H1 (cell line): ENCODE measurements around the gene ZBTB4. TPM values are rescaled to one million over a fixed set of nuclear protein-coding genes. Genes with fewer than 3 reads are reported as not detected.
A peak's percentile ranks its signal among the peaks of the same experiment; 100 is the strongest.

Source experiments
- CTCF ChIA-PET: fragments of 300-600 bp; sonication (Branson Sonifier 250); formaldehyde crosslinking; loops from one replicate; lab custom pipeline; 2021; ENCODE audit not compliant: partially characterized antibody; lab: Charles Lee
- POLR2A ChIA-PET: fragments of 300-600 bp; sonication (Branson Sonifier 250); formaldehyde crosslinking; loops from one replicate; lab custom pipeline; 2021; ENCODE audit warnings: inconsistent platforms; ENCODE audit not compliant: partially characterized antibody; lab: Charles Lee
- DNase-seq, 2 experiments: peaks; one replicate each; pipeline versions ENCODE4 v3.0.0 to v3.0.0-alpha.2; 2010 to 2022; ENCODE audit warnings: low spot score in 2 of 2, low read depth in 1 of 2, mixed read lengths in 1 of 2
- FAIRE-seq: peaks from 2 replicates; lab custom pipeline; 2011; peaks lifted over from hg19 to GRCh38; lab: Jason Lieb, UNC
- H2AFZ ChIP-seq: 2 replicates; pipeline ENCODE4 v1.8.1; 2012; ENCODE audit warnings: low read length, inconsistent platforms
- H2AK5ac ChIP-seq: 2 replicates; pipeline ENCODE4 v1.6.1; 2013; ENCODE audit warnings: low read depth, low read length
- H2BK120ac ChIP-seq: replicated peaks from 2 replicates; pipeline ENCODE3; 2013; ENCODE audit warnings: low read depth, low read length, inconsistent platforms
- H2BK12ac ChIP-seq: 2 replicates; pipeline ENCODE4 v1.6.1; 2013; ENCODE audit warnings: low read depth, low read length
- H2BK15ac ChIP-seq: 2 replicates; pipeline ENCODE4 v1.6.1; 2013; ENCODE audit warnings: low read length
- H2BK20ac ChIP-seq: 2 replicates; pipeline ENCODE4 v1.6.1; 2013; ENCODE audit warnings: low read length
- H2BK5ac ChIP-seq: 2 replicates; pipeline ENCODE4 v1.6.1; 2013; ENCODE audit warnings: low read depth, low read length
- H3K14ac ChIP-seq: 2 replicates; pipeline ENCODE4 v1.6.1; 2013; ENCODE audit warnings: inconsistent platforms; ENCODE audit not compliant: insufficient read length
- H3K18ac ChIP-seq: 2 replicates; pipeline ENCODE4 v1.6.1; 2013; ENCODE audit warnings: low read length; ENCODE audit errors: extremely low read depth
- H3K23ac ChIP-seq: 2 replicates; pipeline ENCODE4 v1.6.1; 2013; ENCODE audit warnings: inconsistent platforms; ENCODE audit not compliant: insufficient read length
- H3K23me2 ChIP-seq: 2 replicates; pipeline ENCODE4 v1.6.1; 2013; ENCODE audit warnings: low read depth, low read length
- H3K27ac ChIP-seq: 2 replicates; pipeline ENCODE4 v1.6.1; 2011; ENCODE audit warnings: low read depth, low read length, inconsistent platforms
- H3K27me3 ChIP-seq, 4 experiments: replicated peaks in 1 of 4; 1 replicate in 1 of 4; 2 replicates in 3 of 4; pipeline versions ENCODE4 v1.6.1 to v1.8.1; 2011 to 2013; ENCODE audit warnings: low read length in 3 of 4, mild to moderate bottlenecking in 3 of 4, inconsistent platforms in 2 of 4, mixed read lengths in 2 of 4, moderate library complexity in 1 of 4; ENCODE audit not compliant: control insufficient read depth in 3 of 4, insufficient read depth in 3 of 4; ENCODE audit errors: extremely low read depth in 1 of 4
- H3K36me3 ChIP-seq, 4 experiments: 2 replicates each; pipeline versions ENCODE4 v1.6.1 to v1.8.1; 2011 to 2013; ENCODE audit warnings: mild to moderate bottlenecking in 4 of 4, low read length in 3 of 4, moderate library complexity in 2 of 4, control low read depth in 1 of 4, inconsistent platforms in 1 of 4; ENCODE audit not compliant: insufficient read depth in 4 of 4, control insufficient read depth in 2 of 4
- H3K4ac ChIP-seq: replicated peaks from 2 replicates; pipeline ENCODE3; 2013; ENCODE audit warnings: low read length, low read depth, mixed read lengths, inconsistent platforms; ENCODE audit not compliant: insufficient read length
- H3K4me1 ChIP-seq, 4 experiments: replicated peaks in 1 of 4; 1 replicate in 1 of 4; 2 replicates in 3 of 4; pipeline versions ENCODE4 v1.6.1 to v1.8.1; 2011 to 2013; ENCODE audit warnings: low read length in 3 of 4, inconsistent platforms in 2 of 4, mixed read lengths in 1 of 4; ENCODE audit not compliant: insufficient read depth in 4 of 4, control insufficient read depth in 3 of 4
- H3K4me2 ChIP-seq, 2 experiments: 2 replicates each; pipeline versions ENCODE4 v1.6.1 to v1.8.1; 2011 to 2013; ENCODE audit warnings: low read depth in 2 of 2, low read length in 2 of 2, control low read depth in 1 of 2, inconsistent platforms in 1 of 2, mild to moderate bottlenecking in 1 of 2; ENCODE audit not compliant: insufficient read depth in 1 of 2
- H3K4me3 ChIP-seq, 4 experiments: fragments of 200-600, 300-600 bp in 1 of 4; sonication (generic), shearing (Covaris generic), sonication (Bioruptor Twin) in 1 of 4; 2 replicates each; pipeline versions ENCODE4 v1.5.1 to v1.8.1; 2011 to 2016; ENCODE audit warnings: low read length in 4 of 4, low read depth in 3 of 4, control low read depth in 2 of 4, inconsistent platforms in 2 of 4, mild to moderate bottlenecking in 2 of 4, mixed read lengths in 1 of 4, moderate library complexity in 1 of 4; ENCODE audit not compliant: insufficient read depth in 2 of 4; ENCODE audit errors: extremely low read depth in 1 of 4
- H3K56ac ChIP-seq: replicated peaks from 2 replicates; pipeline ENCODE3; 2013; ENCODE audit warnings: low read depth, mild to moderate bottlenecking, mixed read lengths, low read length, inconsistent platforms; ENCODE audit not compliant: insufficient read length
- H3K79me1 ChIP-seq: 2 replicates; pipeline ENCODE4 v1.6.1; 2013; ENCODE audit warnings: low read depth, low read length, control low read depth
- H3K79me2 ChIP-seq, 2 experiments: 2 replicates each; pipeline versions ENCODE4 v1.6.1 to v1.8.1; 2012 to 2013; ENCODE audit warnings: low read length in 2 of 2, mild to moderate bottlenecking in 2 of 2, inconsistent platforms in 1 of 2; ENCODE audit not compliant: insufficient read depth in 2 of 2, control insufficient read depth in 1 of 2
- H3K9ac ChIP-seq, 4 experiments: replicated peaks in 1 of 4; 1 replicate in 1 of 4; 2 replicates in 3 of 4; pipeline versions ENCODE4 v1.6.1 to v1.8.1; 2011 to 2013; ENCODE audit warnings: low read depth in 3 of 4, low read length in 3 of 4, control low read depth in 2 of 4, mild to moderate bottlenecking in 2 of 4, moderate library complexity in 2 of 4, inconsistent platforms in 1 of 4; ENCODE audit errors: extremely low read depth in 1 of 4
- H3K9me3 ChIP-seq, 2 experiments: 2 replicates each; pipeline versions ENCODE4 v1.6.1 to v1.8.1; 2012 to 2013; ENCODE audit warnings: mild to moderate bottlenecking in 2 of 2, moderate library complexity in 2 of 2, control low read depth in 1 of 2, inconsistent platforms in 1 of 2, low read depth in 1 of 2, low read length in 1 of 2, mixed read lengths in 1 of 2; ENCODE audit not compliant: insufficient read depth in 2 of 2
- H4K20me1 ChIP-seq, 2 experiments: replicated peaks in 1 of 2; 2 replicates each; pipeline versions ENCODE3 to v1.8.1; 2011 to 2013; ENCODE audit warnings: inconsistent platforms in 2 of 2, low read length in 2 of 2, mild to moderate bottlenecking in 1 of 2; ENCODE audit not compliant: insufficient read depth in 2 of 2, control insufficient read depth in 1 of 2
- H4K5ac ChIP-seq: 2 replicates; pipeline ENCODE4 v1.6.1; 2013; ENCODE audit warnings: low read length, low read depth, mixed read lengths, inconsistent platforms; ENCODE audit not compliant: insufficient read length
- H4K8ac ChIP-seq: 2 replicates; pipeline ENCODE4 v1.8.0; 2013; ENCODE audit warnings: mild to moderate bottlenecking, moderate library complexity, low read length, inconsistent platforms; ENCODE audit not compliant: insufficient read depth; ENCODE audit errors: extremely low read depth
- H4K91ac ChIP-seq: replicated peaks from 2 replicates; pipeline ENCODE3; 2013; ENCODE audit warnings: low read length, mixed read lengths, inconsistent platforms; ENCODE audit not compliant: insufficient read length
- ATF2 ChIP-seq: IDR thresholded peaks from 2 replicates; pipeline ENCODE4 v1.6.1; 2012; ENCODE audit warnings: low read length, inconsistent platforms
- EZH2 ChIP-seq: fragments of 200-600 bp; sonication (generic); IDR thresholded peaks from 2 replicates; pipeline ENCODE4 v1.7.1; 2012; ENCODE audit warnings: low read depth, mild to moderate bottlenecking, moderate library complexity, low read length, inconsistent platforms; ENCODE audit not compliant: severe bottlenecking
- KDM1A ChIP-seq: fragments of 200-600, 300-600 bp; sonication (generic); IDR thresholded peaks from 2 replicates; pipeline ENCODE4 v1.7.1; 2016; ENCODE audit warnings: mild to moderate bottlenecking, low read length, borderline replicate concordance
- PHF8 ChIP-seq: fragments of 200-600 bp; sonication (generic); conservative IDR thresholded peaks from 2 replicates; pipeline ENCODE4 v1.7.1; 2012; ENCODE audit warnings: low read depth, mild to moderate bottlenecking, inconsistent platforms, low read length, moderate library complexity
- RNF2 ChIP-seq: fragments of 200-900, 300-1000 bp; sonication (generic); IDR thresholded peaks from 2 replicates; pipeline ENCODE4 v1.7.1; 2016; ENCODE audit warnings: borderline replicate concordance, low read depth, mild to moderate bottlenecking, antibody characterized with exemption, low read length; ENCODE audit not compliant: poor library complexity, severe bottlenecking; ENCODE audit errors: missing control alignments
- SRF ChIP-seq: IDR thresholded peaks from 2 replicates; pipeline ENCODE4 v1.6.1; 2011; ENCODE audit warnings: mild to moderate bottlenecking, low read depth, low read length, moderate library complexity
- SUZ12 ChIP-seq: fragments of 200-600 bp; sonication (generic); IDR thresholded peaks from 2 replicates; pipeline ENCODE4 v1.6.1; 2012; ENCODE audit warnings: mild to moderate bottlenecking, inconsistent platforms, low read length, moderate library complexity, mixed read lengths
- WGBS, 2 experiments: shearing (Covaris generic) in 1 of 2; methylation state at CpG; one replicate each; pipeline versions ENCODE4 v1.1.6 to v1.1.7; 2013 to 2015; ENCODE audit warnings: low lambda C conversion rate in 2 of 2, mixed read lengths in 2 of 2, inconsistent platforms in 1 of 2, low coverage in 1 of 2, missing lambda C conversion rate in 1 of 2; ENCODE audit not compliant: insufficient replicate concordance in 2 of 2, insufficient coverage in 1 of 2, insufficient read length in 1 of 2; ENCODE audit errors: extremely low coverage in 1 of 2, missing lambda C conversion rate in 1 of 2; 5-methylcytosine and 5-hydroxymethylcytosine counted together
- polyA plus RNA-seq, 7 experiments: library from polyadenylated mRNA; depleted of rRNA in 3 of 7; stranded (reverse) in 5 of 7; unstranded in 2 of 7; fragments of >200 nt in 5 of 7; fragments of 200-250 nt in 2 of 7; gene quantifications; 1 replicate in 5 of 7; 2 replicates in 1 of 7; 4 replicates in 1 of 7; pipeline versions ENCODE4 v1.2.1 to v1.2.3, GENCODE V29; 2011 to 2013; ENCODE audit warnings: missing spikeins in 2 of 7, mixed read lengths in 2 of 7
- total RNA-seq: library from RNA; stranded (reverse); fragmentation: NEBNext Ultra II Directional; extraction: Animal tissue kit (Norgen Biotek cat#: 25700); gene quantifications from 2 replicates; pipeline ENCODE4 v1.2.1, GENCODE V29; 2021

Gene ZBTB4
- total and polyA plus RNA-seq, 2 of the 8 experiments (the other 6 are each of a cell fraction or from before 2014, with no cell fraction given): 5.9 to 10.1 TPM

- Histone ChIP-seq H3K4me3 (peak overlapping the region in 1 of 4 experiments; percentile 66; a peak in 1 of 8 replicates), H3K4me1 (peaks cover 3 to 18% (median 16%) of the 10 kb centered on the region in 4 experiments), H4K8ac (no peak overlapping the region; the same call in 1 of the 2 replicates), H4K20me1 (no peaks in the 10 kb centered on the region), H2BK5ac (no peak overlapping the region), H3K23ac (no peak overlapping the region), H4K91ac (no peak overlapping the region), H2BK15ac (no peak overlapping the region), H3K27ac (no peak overlapping the region), H3K79me2 (no peaks in the 10 kb centered on the region), H2AFZ (no peak overlapping the region), H3K9me3 (no peaks in the 10 kb centered on the region), H3K18ac (no peak overlapping the region), H3K79me1 (no peaks in the 10 kb centered on the region), H3K9ac (no peak overlapping the region), H3K56ac (no peak overlapping the region), H2BK120ac (no peak overlapping the region), H3K36me3 (no peaks in the 10 kb centered on the region), H3K27me3 (peaks cover 0 to 16% (median 13%) of the 10 kb centered on the region in 4 experiments; a peak in 6 of 7 replicates), H2BK12ac (no peak overlapping the region; the same call in 1 of the 2 replicates), H3K4me2 (peak overlapping the region in 1 of 2 experiments; percentile 77; a peak in 2 of 4 replicates), H2BK20ac (no peak overlapping the region), H3K23me2 (peaks cover 15% of the 10 kb centered on the region; the same call in 1 of the 2 replicates), H3K4ac (no peak overlapping the region), H4K5ac (no peak overlapping the region), H3K14ac (no peak overlapping the region), H2AK5ac (0 out of 2 replicates have a peak overlapping the region, but pooled peaks have one; percentile 28)
- FAIRE-seq: no peak
- ChIA-PET POLR2A (interaction anchor here (0.9 to 15.5 kb wide), 10 partner anchors 7 to 137 kb away, joined by 3 to 339 read pairs (median 5); partner anchors contain the start of genes POLR2A, SLC35G6, TMEM102 and TMEM256), CTCF (interaction anchor here (0.6 to 5.4 kb wide), 17 partner anchors 9 to 267 kb away, joined by 3 to 26 read pairs (median 3); partner anchors contain the start of genes MPDU1, TMEM102 and TNFSF13)
- no peak for DNase-seq
- WGBS, 2 experiments: 81% methylated on average over 7 of the region's 7 CpGs; no CpG with 5 or more reads in 1 of the 2 experiments
- TF ChIP-seq PHF8 (no peak), RNF2 (no peak), ATF2 (no peak), KDM1A (no peak), SRF (no peak), SUZ12 (no peak), EZH2 (no peak)
These were observed 35.6 kb downstream of the ZBTB4 start for GRCh38 chr17:7443499-7444485.
